SW480 (cell line): Measurements from ENCODE around the gene TM9SF1.
A peak's percentile ranks its signal among the peaks of the same experiment; 100 is the strongest.
"Not testable (repeated sequence)": the region's sequence is repeated elsewhere in the genome, so short reads cannot be mapped to it uniquely, and the experiment has no call there.

Experiments
- DNase-seq: peaks from one replicate; pipeline ENCODE4 v3.0.0-alpha.2; 2016; ENCODE audit warnings: low spot score

The TM9SF1 gene

GRCh38 chr14:24224618-24225071 is 29.4 kb upstream of the TM9SF1 start:
- no peak for DNase-seq

- DNase-seq = not testable (repeated sequence)
Measured at GRCh38 chr14:24222987-24223386, 27.7 kb upstream of the TM9SF1 start.

- no peak for DNase-seq
Measured at GRCh38 chr14:24219521-24219920, 24.3 kb upstream of the TM9SF1 start.

GRCh38 chr14:24219080-24219479 is 23.8 kb upstream of the TM9SF1 start:
- no peak for DNase-seq

GRCh38 chr14:24216876-24217275 is 21.6 kb upstream of the TM9SF1 start:
- not testable (repeated sequence) for DNase-seq

GRCh38 chr14:24216345-24216699 is 21.1 kb upstream of the TM9SF1 start:
- no peak for DNase-seq

- peak; percentile 87 for DNase-seq
Measured at GRCh38 chr14:24215495-24216344, 20.5 kb upstream of the TM9SF1 start, which contains the start of gene MDP1. TSS of gene MDP1 (minus strand) at chr14:24216066. CDS start at chr14:24215955, 111 bp downstream.

GRCh38 chr14:24213866-24214662 is 18.8 kb upstream of the TM9SF1 start:
- DNase-seq = no peak

GRCh38 chr14:24212924-24213865 is 18.0 kb upstream of the TM9SF1 start, which contains the start of gene CHMP4A:
TSS of gene CHMP4A (minus strand) at chr14:24213488. CDS start at chr14:24213439, 49 bp downstream.
- DNase-seq = peak; percentile 95

- no peak for DNase-seq
Measured at GRCh38 chr14:24211311-24211710, 16.1 kb upstream of the TM9SF1 start.

GRCh38 chr14:24207625-24208024 is 12.4 kb upstream of the TM9SF1 start:
- DNase-seq = no peak

GRCh38 chr14:24207104-24207551 is 11.9 kb upstream of the TM9SF1 start:
- DNase-seq = no peak

GRCh38 chr14:24206260-24207103 is 11.2 kb upstream of the TM9SF1 start:
- DNase-seq = no peak

- no peak for DNase-seq
Measured at GRCh38 chr14:24204163-24205146, 9.2 kb upstream of the TM9SF1 start.

GRCh38 chr14:24203249-24203886 is 8.1 kb upstream of the TM9SF1 start:
- DNase-seq = not testable (repeated sequence)

GRCh38 chr14:24202538-24202937 is 7.3 kb upstream of the TM9SF1 start:
- not testable (repeated sequence) for DNase-seq

- DNase-seq = no peak
Measured at GRCh38 chr14:24198814-24199524, 3.7 kb upstream of the TM9SF1 start.

- DNase-seq = no peak
Measured at GRCh38 chr14:24197056-24197450, 1.8 kb upstream of the TM9SF1 start.
